ENCODE data around the gene ACAP1. TPM values are rescaled to one million over a fixed set of nuclear protein-coding genes. Genes with fewer than 3 reads are reported as not detected.

Gene ACAP1
- total RNA-seq, 6 experiments from 2014 or later, result 3.2 to 6.4 (median 4.9) TPM

DNA sequence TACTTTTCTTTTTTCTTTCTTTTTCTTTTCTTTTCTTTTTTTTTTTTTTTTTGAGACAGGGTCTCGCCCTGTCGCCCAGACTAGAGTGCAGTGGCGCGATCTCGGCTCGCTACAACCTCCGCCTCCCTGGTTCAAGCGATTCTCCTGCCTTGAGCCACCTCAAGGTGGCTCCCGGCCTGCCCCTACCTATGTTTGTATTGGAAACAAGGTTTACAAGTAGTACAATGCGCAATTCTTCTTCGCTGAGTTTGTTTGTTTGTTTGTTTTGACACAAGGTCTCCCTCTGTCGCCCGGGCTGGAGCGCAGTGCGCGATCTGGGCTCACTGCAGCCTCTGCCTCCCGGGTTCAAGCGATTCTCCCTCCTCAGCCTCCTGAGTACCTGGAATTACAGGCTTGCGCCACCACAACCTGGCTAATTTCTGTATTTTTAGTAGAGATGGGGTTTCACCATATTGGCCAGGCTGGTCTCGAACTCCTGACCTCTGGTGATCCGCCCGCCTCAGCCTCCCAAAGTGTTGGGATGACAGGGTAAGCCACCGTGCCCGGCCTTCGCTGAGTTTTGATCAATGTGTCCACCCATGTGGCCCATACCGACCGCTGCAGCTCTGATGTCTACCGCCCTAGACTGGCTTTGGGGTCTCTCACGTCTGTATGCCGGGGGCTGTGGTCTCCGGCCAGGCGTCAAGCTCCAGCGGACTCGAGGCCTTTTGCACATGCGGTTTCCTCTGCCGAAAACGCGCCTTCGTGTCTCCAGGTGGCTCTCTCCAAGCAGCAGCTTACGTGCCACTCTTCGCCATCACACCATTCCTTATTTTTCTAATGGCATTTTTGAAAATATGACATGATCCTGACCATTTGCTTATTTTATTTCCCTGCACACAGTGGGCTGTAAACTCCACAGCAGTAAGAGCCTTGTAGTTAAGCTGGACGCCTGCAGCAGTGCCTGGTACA is 40.8 kb upstream of the ACAP1 start:
- Mint-ChIP-seq H3K9me3 (no peaks in the 10 kb centered on the region), H3K27ac (no peak overlapping the region), H3K4me1 (ENCODE audit: low read depth) (peaks cover 11% of the 10 kb centered on the region), H3K27me3 (ENCODE audit: insufficient read depth) (peaks cover 49% of the 10 kb centered on the region), H3K4me3 (peak overlapping the region; percentile 66), H3K36me3 (ENCODE audit: low read depth) (no peaks in the 10 kb centered on the region)
- TF ChIP-seq, protein P1, sequence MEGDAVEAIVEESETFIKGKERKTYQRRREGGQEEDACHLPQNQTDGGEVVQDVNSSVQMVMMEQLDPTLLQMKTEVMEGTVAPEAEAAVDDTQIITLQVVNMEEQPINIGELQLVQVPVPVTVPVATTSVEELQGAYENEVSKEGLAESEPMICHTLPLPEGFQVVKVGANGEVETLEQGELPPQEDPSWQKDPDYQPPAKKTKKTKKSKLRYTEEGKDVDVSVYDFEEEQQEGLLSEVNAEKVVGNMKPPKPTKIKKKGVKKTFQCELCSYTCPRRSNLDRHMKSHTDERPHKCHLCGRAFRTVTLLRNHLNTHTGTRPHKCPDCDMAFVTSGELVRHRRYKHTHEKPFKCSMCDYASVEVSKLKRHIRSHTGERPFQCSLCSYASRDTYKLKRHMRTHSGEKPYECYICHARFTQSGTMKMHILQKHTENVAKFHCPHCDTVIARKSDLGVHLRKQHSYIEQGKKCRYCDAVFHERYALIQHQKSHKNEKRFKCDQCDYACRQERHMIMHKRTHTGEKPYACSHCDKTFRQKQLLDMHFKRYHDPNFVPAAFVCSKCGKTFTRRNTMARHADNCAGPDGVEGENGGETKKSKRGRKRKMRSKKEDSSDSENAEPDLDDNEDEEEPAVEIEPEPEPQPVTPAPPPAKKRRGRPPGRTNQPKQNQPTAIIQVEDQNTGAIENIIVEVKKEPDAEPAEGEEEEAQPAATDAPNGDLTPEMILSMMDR (IDR thresholded peaks at IDR 0.05), result no peak
- DNase-seq, result no peak

DNA sequence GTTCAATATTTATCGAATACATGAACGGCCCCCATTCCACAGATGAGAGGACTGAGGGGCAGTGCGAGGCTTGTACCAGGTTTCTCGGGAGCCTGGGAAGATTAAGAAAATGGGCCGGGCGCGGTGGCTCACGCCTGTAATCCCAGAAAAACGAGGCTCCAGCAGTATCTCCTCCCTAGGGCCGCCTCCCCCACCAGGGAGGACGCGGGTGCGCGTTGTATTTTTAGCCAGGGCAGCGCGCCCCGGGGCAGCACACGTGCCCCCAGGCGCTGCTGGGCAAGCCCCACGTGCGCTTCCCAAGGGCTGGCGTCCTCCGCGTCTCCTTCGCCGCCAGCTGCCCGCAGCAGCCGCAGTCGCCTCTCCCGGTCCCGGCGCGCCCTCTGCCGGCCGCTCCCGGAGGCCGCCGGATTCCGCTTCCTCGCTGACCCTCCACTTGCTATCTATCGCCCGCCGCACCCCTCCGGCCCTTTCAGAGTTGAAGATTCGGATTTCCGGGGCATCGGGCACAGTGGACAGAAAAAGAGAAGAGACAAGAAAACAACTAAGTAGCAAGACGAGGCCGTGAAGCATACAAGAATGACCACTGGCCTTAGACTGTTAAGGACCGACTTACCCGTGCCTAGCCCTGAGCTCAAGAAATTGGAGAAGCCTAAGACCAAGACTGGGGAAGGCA is 40.0 kb upstream of the ACAP1 start:
- Mint-ChIP-seq H3K27ac (no peak overlapping the region), H3K27me3 (ENCODE audit: insufficient read depth) (peaks cover 42% of the 10 kb centered on the region), H3K9me3 (no peaks in the 10 kb centered on the region), H3K4me1 (ENCODE audit: low read depth) (peaks cover 11% of the 10 kb centered on the region), H3K4me3 (peak overlapping the region; percentile 65), H3K36me3 (ENCODE audit: low read depth) (no peaks in the 10 kb centered on the region)
- TF ChIP-seq, protein P1 (IDR thresholded peaks at IDR 0.05), result peak; percentile 98
- peak; percentile 65 for DNase-seq

DNA sequence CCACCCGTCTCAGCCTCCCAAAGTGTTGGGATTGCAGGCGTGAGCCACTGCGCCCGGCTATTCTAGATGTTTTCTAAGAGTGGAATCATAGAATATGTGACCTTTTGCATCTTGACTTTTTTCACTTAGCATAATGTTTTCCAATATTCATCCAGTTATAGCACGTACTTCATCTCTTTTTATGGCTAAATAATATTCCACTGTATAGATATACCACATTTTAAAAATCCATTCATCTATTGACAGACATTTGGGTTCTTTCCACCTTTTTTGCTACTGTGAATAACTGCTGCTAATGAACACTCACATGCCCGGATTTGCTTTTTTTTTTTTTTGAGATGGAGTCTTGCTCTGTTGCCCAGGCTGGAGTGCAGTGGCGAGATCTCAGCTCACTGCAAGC is 32.1 kb upstream of the ACAP1 start:
- no peak overlapping the region for H3K27ac Mint-ChIP-seq
- TF ChIP-seq, protein P1 (IDR thresholded peaks at IDR 0.05), result no peak
- peaks cover 9% of the 10 kb centered on the region for H3K4me1 Mint-ChIP-seq (ENCODE audit: low read depth)
- peaks cover 18% of the 10 kb centered on the region for H3K27me3 Mint-ChIP-seq (ENCODE audit: insufficient read depth)
- no peaks in the 10 kb centered on the region for H3K9me3 Mint-ChIP-seq
- no peak for DNase-seq
- H3K36me3 Mint-ChIP-seq (ENCODE audit: low read depth), result peaks cover 8% of the 10 kb centered on the region
- no peak overlapping the region for H3K4me3 Mint-ChIP-seq

DNA sequence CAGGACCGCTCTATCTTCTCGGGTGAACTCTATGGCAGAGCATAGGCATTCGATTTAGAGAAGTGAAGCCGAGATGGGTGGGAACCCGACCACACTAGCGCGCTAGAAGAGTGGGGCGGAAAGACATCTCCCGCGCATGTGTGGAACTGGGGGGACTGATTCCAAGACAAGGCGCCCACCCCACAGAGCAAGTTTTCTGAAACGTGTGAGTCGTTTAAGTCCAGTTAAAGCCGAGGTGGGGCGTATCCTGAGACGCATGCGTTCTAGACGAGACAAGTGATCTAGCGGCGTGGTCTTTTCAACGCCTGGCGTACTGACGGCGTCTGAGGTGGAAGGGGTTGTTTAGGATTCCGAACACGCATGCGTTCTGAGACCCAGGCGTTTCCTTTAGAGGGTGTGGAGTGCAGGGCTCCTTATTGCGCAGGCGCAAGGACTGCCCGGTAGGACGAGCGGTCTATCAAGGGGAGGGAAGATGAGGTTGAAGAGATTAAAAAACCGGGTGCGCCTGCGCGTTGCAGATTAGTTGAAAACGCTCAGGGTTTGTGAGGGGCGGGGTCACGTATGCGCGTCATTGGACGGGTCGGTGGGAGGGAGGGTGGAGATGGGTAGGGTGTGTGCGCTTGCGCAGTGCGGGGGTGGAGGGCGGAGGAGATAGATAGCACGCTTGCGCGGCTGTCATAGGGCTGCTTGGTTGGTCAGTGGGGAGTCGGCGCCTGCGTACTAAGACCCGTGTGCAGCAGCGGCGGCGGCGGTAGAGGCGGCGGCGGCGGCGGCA is 29.2 kb upstream of the ACAP1 start, which contains the start of gene EIF5A:
Gene EIF5A, plus strand, starts transcription at position 718 of the 775 bp plus-strand sequence. CDS start 2,008 bp downstream, outside the sequence.
- peaks cover 36% of the 10 kb centered on the region for H3K4me1 Mint-ChIP-seq (ENCODE audit: low read depth)
- H3K4me3 Mint-ChIP-seq, result peak within 1 kb of the TSS; percentile 94
- peak within 1 kb of the TSS; percentile 99 for H3K27ac Mint-ChIP-seq
- H3K36me3 Mint-ChIP-seq (ENCODE audit: low read depth), result peaks cover 33% of the 10 kb centered on the region
- TF ChIP-seq, protein P1 (IDR thresholded peaks at IDR 0.05), result no peak
- DNase-seq, result peak; percentile 100
- no peaks in the 10 kb centered on the region for H3K9me3 Mint-ChIP-seq
- peaks cover 10% of the 10 kb centered on the region for H3K27me3 Mint-ChIP-seq (ENCODE audit: insufficient read depth)

Data from HFFc6 (cell line).